GM18909 (cell line): Measurements from ENCODE around the gene NHLRC1.

Experiments used
- ATAC-seq: cut with Tn5 transposase; IDR thresholded peaks from one replicate; pipeline ENCODE4 v1.9.1; 2021; ENCODE audit warnings: mild to moderate bottlenecking; ENCODE audit not compliant: unreplicated experiment, poor library complexity

The NHLRC1 gene

GRCh38 chr6:18139935-18140621 is 17.6 kb upstream of the NHLRC1 start:
- no peak for ATAC-seq

GRCh38 chr6:18138906-18139305 is 16.4 kb upstream of the NHLRC1 start:
- no peak for ATAC-seq

- no peak for ATAC-seq
These were observed 13.8 kb upstream of the NHLRC1 start for GRCh38 chr6:18136260-18136659.

GRCh38 chr6:18135171-18135570 is 12.7 kb upstream of the NHLRC1 start:
- ATAC-seq = no peak

GRCh38 chr6:18132346-18132745 is 9.9 kb upstream of the NHLRC1 start:
- ATAC-seq = no peak

GRCh38 chr6:18126121-18126520 is 3.6 kb upstream of the NHLRC1 start:
- no peak for ATAC-seq

- ATAC-seq = no peak
These were observed 823 bp downstream of the NHLRC1 start for GRCh38 chr6:18121580-18122127.

GRCh38 chr6:18119236-18119635 is 3.2 kb downstream of the NHLRC1 start:
- ATAC-seq = no peak

GRCh38 chr6:18118330-18118729 is 4.1 kb downstream of the NHLRC1 start:
- no peak for ATAC-seq

GRCh38 chr6:18117136-18117535 is 5.3 kb downstream of the NHLRC1 start:
- no peak for ATAC-seq

GRCh38 chr6:18115356-18115755 is 7.1 kb downstream of the NHLRC1 start:
- ATAC-seq = no peak

GRCh38 chr6:18110162-18110561 is 12.3 kb downstream of the NHLRC1 start:
- ATAC-seq = no peak

- no peak for ATAC-seq
These were observed 15.4 kb downstream of the NHLRC1 start for GRCh38 chr6:18107061-18107460.

- no peak for ATAC-seq
These were observed 19.5 kb downstream of the NHLRC1 start for GRCh38 chr6:18102783-18103509.

GRCh38 chr6:18101873-18102272 is 20.6 kb downstream of the NHLRC1 start:
- ATAC-seq = no peak

- ATAC-seq = no peak
These were observed 21.2 kb downstream of the NHLRC1 start for GRCh38 chr6:18101271-18101670.

- ATAC-seq = no peak
These were observed 22.2 kb downstream of the NHLRC1 start for GRCh38 chr6:18100296-18100695.

GRCh38 chr6:18099511-18099910 is 23.0 kb downstream of the NHLRC1 start:
- no peak for ATAC-seq

GRCh38 chr6:18096423-18096822 is 26.1 kb downstream of the NHLRC1 start:
- no peak for ATAC-seq

GRCh38 chr6:18091382-18091781 is 31.1 kb downstream of the NHLRC1 start:
- no peak for ATAC-seq

- ATAC-seq = no peak
These were observed 32.1 kb downstream of the NHLRC1 start for GRCh38 chr6:18090349-18090786.
